HG03571 (cell line): Measurements from ENCODE around the gene DNAH1.
"Not testable (repeated sequence)": the region's sequence is repeated elsewhere in the genome, so short reads cannot be mapped to it uniquely, and the experiment has no call there.

Experiments
- ATAC-seq: cut with Tn5 transposase; IDR thresholded peaks from one replicate; pipeline ENCODE4 v1.9.1; 2021; ENCODE audit not compliant: unreplicated experiment

The DNAH1 gene

GRCh38 chr3:52315977-52316764 is at the start of gene DNAH1:
DNAH1 (plus strand) TSS chr3:52316319; CDS start chr3:52322443, 6,124 bp downstream.
- ATAC-seq: no peak

DNA sequence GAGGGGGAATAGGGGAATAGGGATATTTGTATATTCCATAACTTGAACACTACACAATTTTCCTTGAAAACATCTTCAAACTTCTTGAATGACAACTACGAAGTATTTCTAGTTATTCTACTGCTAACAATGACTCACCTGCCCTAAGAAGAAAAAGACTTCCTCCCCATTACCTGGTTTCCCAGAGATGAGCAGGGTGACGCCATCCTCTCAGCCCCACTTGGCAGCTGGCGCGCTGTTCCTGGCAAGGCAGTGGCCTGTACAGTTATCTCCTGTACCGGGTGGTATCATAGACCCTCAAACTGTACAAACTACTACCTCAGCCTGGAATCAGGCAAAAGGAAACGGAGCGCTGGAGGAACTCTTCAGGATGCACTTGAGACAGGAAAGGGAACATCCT is 48.1 kb upstream of the DNAH1 start:
- ATAC-seq: no peak

DNA sequence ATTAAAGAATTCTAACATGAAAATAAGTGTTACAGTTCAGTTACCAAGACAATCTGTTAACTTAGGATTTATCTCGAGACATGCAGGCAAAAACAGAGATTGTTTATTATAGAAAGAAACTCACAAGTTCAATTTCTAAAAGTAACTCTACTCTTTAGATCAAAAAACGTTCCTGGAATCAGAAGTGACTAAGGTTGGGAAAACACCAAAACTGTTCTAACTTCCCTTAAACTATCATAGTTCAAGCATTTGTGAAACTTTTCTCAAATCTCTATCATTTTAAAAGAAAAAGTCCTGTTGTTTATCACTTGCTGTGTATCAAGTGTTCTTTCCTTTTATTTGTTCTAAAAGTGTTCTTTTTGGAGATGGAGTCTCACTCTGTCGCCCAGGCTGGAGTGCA is 46.3 kb upstream of the DNAH1 start:
- no peak for ATAC-seq

GRCh38 chr3:52270252-52270754 is 45.8 kb upstream of the DNAH1 start:
- no peak for ATAC-seq

GRCh38 chr3:52272172-52272571 is 43.9 kb upstream of the DNAH1 start:
- ATAC-seq: not testable (repeated sequence)

- ATAC-seq: no peak
Observed at GRCh38 chr3:52272831-52273230, 43.3 kb upstream of the DNAH1 start.

DNA sequence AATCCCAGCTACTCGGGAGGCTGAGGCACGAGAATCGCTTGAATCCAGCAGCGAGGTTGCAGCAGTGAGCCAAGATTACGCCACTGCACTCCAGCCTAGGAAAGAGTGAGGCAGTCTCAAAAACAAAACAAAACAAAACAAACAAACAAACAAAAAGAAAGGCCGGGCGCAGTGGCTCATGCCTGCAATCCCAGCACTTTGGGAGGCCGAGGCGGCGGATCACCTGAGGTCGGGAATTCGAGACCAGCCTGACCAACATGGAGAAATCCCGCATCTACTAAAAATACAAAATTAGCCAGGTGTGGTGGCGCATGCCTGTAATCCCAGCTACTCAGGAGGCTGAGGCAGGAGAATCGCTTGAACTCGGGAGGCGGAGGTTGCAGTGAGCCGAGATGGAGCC is 41.3 kb upstream of the DNAH1 start:
- not testable (repeated sequence) for ATAC-seq

- no peak for ATAC-seq
Observed at GRCh38 chr3:52277071-52277964, 38.8 kb upstream of the DNAH1 start.

DNA sequence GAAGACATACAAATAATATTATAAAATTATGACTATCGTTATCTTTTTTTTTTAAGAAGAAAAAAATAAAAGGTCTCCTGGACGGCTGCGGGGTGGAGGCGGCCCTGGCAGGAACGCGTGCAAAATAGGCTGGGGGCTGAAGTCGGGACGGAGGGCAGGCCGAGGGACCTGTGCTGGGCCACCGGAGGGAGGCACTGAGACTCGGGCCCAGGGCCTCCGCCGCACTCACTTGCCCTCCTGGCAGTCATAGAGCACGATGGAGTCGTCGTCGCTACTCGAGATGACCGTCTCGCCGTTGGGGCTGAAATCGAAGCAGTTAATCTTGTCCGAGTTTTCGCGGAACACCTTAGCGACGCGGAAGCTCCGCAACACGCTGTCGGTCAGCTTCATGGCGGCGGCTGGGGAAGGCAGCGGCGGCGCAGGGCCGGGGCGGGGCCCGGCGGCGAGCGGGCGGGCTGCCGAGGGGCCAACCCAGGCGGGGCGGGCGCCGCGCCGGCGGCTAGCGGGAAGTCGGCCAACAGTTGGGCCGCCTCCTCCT is 38.1 kb upstream of the DNAH1 start:
- ATAC-seq: peak; percentile 46

GRCh38 chr3:52278510-52279069 is 37.5 kb upstream of the DNAH1 start, which contains the start of gene WDR82:
WDR82 (minus strand) TSS chr3:52278649; CDS start chr3:52278361, 288 bp downstream.
- ATAC-seq: peak; percentile 81

GRCh38 chr3:52279596-52279995 is 36.5 kb upstream of the DNAH1 start:
- no peak for ATAC-seq

DNA sequence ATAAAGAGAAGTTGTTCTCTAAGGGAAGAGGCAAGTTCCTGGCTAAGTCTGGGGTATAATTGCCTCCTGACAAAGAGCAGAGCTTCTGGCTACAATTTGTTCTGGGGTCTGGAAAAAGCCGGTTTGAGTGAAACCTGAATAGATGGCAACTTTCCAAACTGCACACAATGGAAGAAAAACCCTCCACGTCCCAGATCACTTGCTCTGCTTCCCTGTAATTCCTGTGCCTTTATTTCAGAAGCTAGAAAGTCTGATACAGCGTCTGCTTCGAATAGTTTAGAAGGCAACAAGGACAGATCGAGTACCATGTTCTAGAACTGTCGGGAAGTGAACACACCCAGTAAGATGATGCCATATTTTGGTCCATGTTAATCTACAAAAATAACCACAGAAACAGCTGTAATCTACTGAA is 36.1 kb upstream of the DNAH1 start:
- no peak for ATAC-seq

DNA sequence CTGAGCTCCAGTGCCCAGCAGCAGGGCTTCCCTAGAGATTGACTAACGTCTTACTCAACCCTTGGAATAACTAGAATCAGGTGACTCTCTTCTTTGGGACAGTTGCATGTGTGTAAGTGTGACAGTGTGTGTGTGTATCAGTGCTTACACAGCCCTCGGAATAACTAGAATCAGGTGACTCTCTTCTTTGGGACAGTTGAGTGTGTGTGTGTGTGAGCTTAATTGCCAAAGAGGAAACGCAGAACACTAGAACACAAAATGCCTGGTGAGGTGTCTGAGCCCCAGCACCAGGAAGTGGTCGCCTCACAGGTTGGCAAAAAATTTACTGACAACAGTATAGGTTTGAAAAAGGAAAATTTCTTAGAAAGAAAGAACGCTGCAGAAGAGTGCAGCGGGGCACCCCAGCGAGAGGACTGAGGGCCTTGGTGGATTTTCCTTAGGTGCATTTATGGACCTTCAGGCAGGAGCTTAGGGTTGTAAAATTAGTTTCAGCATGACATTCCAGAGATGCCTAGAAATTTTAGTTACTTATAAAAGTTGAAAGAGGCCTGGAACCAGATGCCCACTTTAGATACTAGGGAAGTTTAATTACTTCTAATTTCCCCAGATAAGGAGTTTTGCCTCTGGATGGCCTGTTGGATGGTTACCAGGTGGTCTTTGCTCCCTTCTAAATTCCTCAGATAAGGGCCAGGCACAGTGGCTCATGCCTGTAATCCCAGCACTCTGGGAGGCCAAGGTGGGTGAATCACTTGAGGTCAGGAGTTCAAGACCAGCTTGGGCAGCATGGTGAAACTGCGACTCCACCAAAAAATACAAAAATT is 33.9 kb upstream of the DNAH1 start:
- no peak for ATAC-seq

DNA sequence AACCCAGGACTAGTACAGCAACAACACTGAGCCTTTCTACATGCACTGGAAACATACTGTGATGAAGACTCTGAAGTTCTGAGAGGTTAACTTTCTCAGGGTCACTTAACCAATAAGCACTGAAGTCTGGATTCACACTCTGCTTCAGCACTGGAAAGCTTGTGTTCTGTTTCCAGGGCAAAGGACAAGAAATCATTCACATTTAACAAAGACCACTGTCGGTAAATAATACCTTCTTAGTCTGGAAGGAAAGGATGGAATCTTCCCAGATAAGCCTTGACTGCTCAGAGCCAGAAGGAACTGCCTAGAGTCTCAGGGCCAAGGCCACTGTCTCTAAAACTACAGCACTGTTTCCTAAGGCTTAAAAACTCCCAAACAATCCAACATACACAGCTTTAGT is 32.8 kb upstream of the DNAH1 start:
- no peak for ATAC-seq

DNA sequence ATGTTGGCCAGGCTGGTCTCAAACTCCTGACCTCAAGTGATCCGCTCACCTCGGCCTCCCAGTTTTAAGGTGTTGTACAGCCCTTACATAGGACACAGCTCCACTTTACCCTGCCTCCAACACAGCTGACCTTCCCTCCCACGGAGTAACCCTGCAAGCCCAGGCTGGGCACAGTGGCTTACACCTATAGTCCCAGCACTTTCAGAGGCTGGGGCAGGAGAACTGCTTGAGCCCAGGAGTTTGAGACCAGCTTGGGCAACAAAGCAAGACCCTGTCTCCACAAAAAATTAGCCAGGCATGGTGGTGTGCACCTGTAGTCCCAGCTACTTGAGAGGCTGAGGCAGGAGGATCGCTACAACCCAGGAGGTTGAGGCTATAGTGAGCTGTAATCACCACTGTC is 32.1 kb upstream of the DNAH1 start:
- ATAC-seq: not testable (repeated sequence)

GRCh38 chr3:52286777-52287110 is 29.4 kb upstream of the DNAH1 start:
- no peak for ATAC-seq

GRCh38 chr3:52288674-52289073 is 27.4 kb upstream of the DNAH1 start:
- no peak for ATAC-seq

GRCh38 chr3:52289338-52289746 is 26.8 kb upstream of the DNAH1 start:
- ATAC-seq: no peak

GRCh38 chr3:52289747-52290595 is 26.1 kb upstream of the DNAH1 start:
- no peak for ATAC-seq
